Neural cell (in vitro differentiated cells): ENCODE results near the gene CCNI. TPM values are rescaled to one million over a fixed set of nuclear protein-coding genes. Genes with fewer than 3 reads are reported as not detected.

Experiments
- H2AFZ ChIP-seq: fragments of 200-600, 300-800 bp; sonication (generic), shearing (Covaris generic); 2 replicates; pipeline ENCODE4 v1.6.0; 2014; ENCODE audit warnings: low read depth, mild to moderate bottlenecking, antibody characterized with exemption, low read length, moderate library complexity
- H3F3A ChIP-seq: fragments of 200-600 bp; shearing (Covaris generic); 2 replicates; pipeline ENCODE4 v1.6.1; 2016; ENCODE audit warnings: mild to moderate bottlenecking, moderate library complexity, mixed read lengths, antibody characterized with exemption, low read length; ENCODE audit not compliant: insufficient read depth, poor library complexity, severe bottlenecking
- H3K27ac ChIP-seq: fragments of 200-600, 300-800 bp; sonication (generic), shearing (Covaris generic); 2 replicates; pipeline ENCODE4 v1.5.1; 2014; ENCODE audit warnings: mild to moderate bottlenecking, low read length, moderate library complexity
- H3K27me3 ChIP-seq: fragments of 300-800, 200-600 bp; sonication (generic), shearing (Covaris generic); 2 replicates; pipeline ENCODE4 v1.6.0; 2014; ENCODE audit warnings: mild to moderate bottlenecking, low read depth, low read length, moderate library complexity; ENCODE audit not compliant: insufficient read depth
- H3K36me3 ChIP-seq: fragments of 300-800, 200-600 bp; sonication (generic), shearing (Covaris generic); 2 replicates; pipeline ENCODE4 v1.5.1; 2014; ENCODE audit warnings: mild to moderate bottlenecking, antibody characterized with exemption, low read length, moderate library complexity; ENCODE audit not compliant: insufficient read depth
- H3K4me2 ChIP-seq: fragments of 300-800, 200-600 bp; sonication (generic), shearing (Covaris generic); 2 replicates; pipeline ENCODE4 v1.6.0; 2014; ENCODE audit warnings: mild to moderate bottlenecking, low read length
- H3K4me3 ChIP-seq: fragments of 300-800, 200-600 bp; sonication (generic), shearing (Covaris generic); 2 replicates; pipeline ENCODE4 v1.5.1; 2014; ENCODE audit warnings: mild to moderate bottlenecking, low read length, moderate library complexity
- H3K79me2 ChIP-seq: fragments of 200-600 bp; shearing (Covaris generic); replicated peaks from 2 replicates; pipeline ENCODE4 v1.6.0; 2014; ENCODE audit warnings: mild to moderate bottlenecking, low read length, moderate library complexity; ENCODE audit not compliant: insufficient read depth
- H3K9ac ChIP-seq: fragments of 300-800, 200-600 bp; sonication (generic), shearing (Covaris generic); 2 replicates; pipeline ENCODE4 v1.6.1; 2016; ENCODE audit warnings: mild to moderate bottlenecking, low read length, mixed read lengths
- H3K9me2 ChIP-seq: fragments of 200-600 bp; shearing (Covaris generic); 2 replicates; pipeline ENCODE4 v1.6.1; 2016; ENCODE audit warnings: mild to moderate bottlenecking, low read length, mixed read lengths; ENCODE audit not compliant: insufficient read depth
- H3K9me3 ChIP-seq: fragments of 200-600, 300-800 bp; sonication (generic), shearing (Covaris generic); 2 replicates; pipeline ENCODE4 v1.6.1; 2016; ENCODE audit warnings: mild to moderate bottlenecking, mixed run types, low read length, moderate library complexity, mixed read lengths
- H4K20me1 ChIP-seq: fragments of 200-600 bp; shearing (Covaris generic); 2 replicates; pipeline ENCODE4 v1.6.1; 2016; ENCODE audit warnings: mild to moderate bottlenecking, mixed run types; ENCODE audit not compliant: insufficient read depth
- EP300 ChIP-seq: fragments of 450-650 bp; conservative IDR thresholded peaks from 2 replicates; pipeline ENCODE4 v1.6.1; 2014; ENCODE audit warnings: antibody characterized with exemption, mild to moderate bottlenecking, moderate library complexity; ENCODE audit not compliant: poor library complexity, severe bottlenecking
- EZH2 ChIP-seq: fragments of 200-600, 300-800 bp; shearing (Covaris generic), sonication (generic); IDR thresholded peaks from 2 replicates; pipeline ENCODE4 v1.6.1; 2014; ENCODE audit warnings: antibody characterized with exemption, low read length, borderline replicate concordance, mild to moderate bottlenecking; ENCODE audit not compliant: insufficient read depth, poor library complexity, severe bottlenecking
- MXI1 ChIP-seq: fragments of 450-650 bp; conservative IDR thresholded peaks from 2 replicates; pipeline ENCODE4 v1.6.1; 2014; ENCODE audit warnings: antibody characterized with exemption, mild to moderate bottlenecking; ENCODE audit not compliant: poor library complexity, severe bottlenecking
- POLR2AphosphoS5 ChIP-seq: IDR thresholded peaks from 2 replicates; pipeline ENCODE4 v1.6.1; 2012
- RAD21 ChIP-seq: fragments of 450-650 bp; conservative IDR thresholded peaks from 2 replicates; pipeline ENCODE4 v1.6.1; 2014; ENCODE audit warnings: antibody characterized with exemption, mild to moderate bottlenecking, moderate library complexity
- REST ChIP-seq: IDR thresholded peaks from 2 replicates; pipeline ENCODE4 v1.6.1; 2012; ENCODE audit warnings: borderline replicate concordance
- SMC3 ChIP-seq: fragments of 450-650 bp; conservative IDR thresholded peaks from 2 replicates; pipeline ENCODE4 v1.6.1; 2014; ENCODE audit warnings: antibody characterized with exemption, mild to moderate bottlenecking, moderate library complexity; ENCODE audit not compliant: poor library complexity
- TAF1 ChIP-seq: IDR thresholded peaks from 2 replicates; pipeline ENCODE4 v1.6.1; 2012; ENCODE audit warnings: low read depth
- polyA plus RNA-seq: library from polyadenylated mRNA; depleted of rRNA; stranded (reverse); fragments of >200 nt; gene quantifications from 2 replicates; pipeline ENCODE4 v1.2.3, GENCODE V29; 2014
- TF ChIP-seq, protein P1 (sequence below): fragments of 450-650 bp; IDR thresholded peaks from 2 replicates; pipeline ENCODE4 v1.5.1; 2014; ENCODE audit warnings: antibody characterized with exemption, mild to moderate bottlenecking, moderate library complexity; ENCODE audit not compliant: poor library complexity, severe bottlenecking

Gene CCNI
- polyA plus RNA-seq, 1 donor from 2014 or later: 129 TPM

DNA sequence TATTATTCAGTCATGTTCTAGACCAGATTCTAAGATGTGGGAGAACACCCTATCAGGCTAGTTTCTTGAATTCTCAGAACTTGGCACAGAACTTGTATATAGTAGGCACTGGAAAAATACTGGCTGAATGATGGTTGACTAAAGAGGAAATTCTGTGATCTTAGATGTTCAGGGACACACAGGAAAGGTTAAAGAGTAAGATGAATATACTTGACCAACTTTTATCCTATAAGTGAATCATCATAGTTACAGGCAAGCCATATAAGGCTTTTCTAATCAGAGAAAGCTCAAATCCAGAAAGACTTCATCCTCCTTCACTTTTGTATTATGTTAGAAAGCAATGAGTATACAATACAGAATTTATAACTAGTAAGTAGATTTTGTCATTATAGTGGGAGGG, 72.4 kb downstream of the CCNI start:
- Histone ChIP-seq H3K4me3 (no peak overlapping the region), H3K27me3 (no peaks in the 10 kb centered on the region), H3K9me3 (no peaks in the 10 kb centered on the region), H3K9me2 (no peaks in the 10 kb centered on the region), H3K36me3 (peaks cover 22% of the 10 kb centered on the region), H2AFZ (no peak overlapping the region), H3K9ac (no peak overlapping the region), H3K4me2 (no peak overlapping the region), H3K27ac (no peak overlapping the region), H3F3A (no peaks in the 10 kb centered on the region), H3K79me2 (peaks cover 8% of the 10 kb centered on the region), H4K20me1 (no peaks in the 10 kb centered on the region)
- TF ChIP-seq MXI1 (no peak), POLR2AphosphoS5 (no peak), EZH2 (no peak), REST (no peak), EP300 (no peak)
- TF ChIP-seq, protein P1, sequence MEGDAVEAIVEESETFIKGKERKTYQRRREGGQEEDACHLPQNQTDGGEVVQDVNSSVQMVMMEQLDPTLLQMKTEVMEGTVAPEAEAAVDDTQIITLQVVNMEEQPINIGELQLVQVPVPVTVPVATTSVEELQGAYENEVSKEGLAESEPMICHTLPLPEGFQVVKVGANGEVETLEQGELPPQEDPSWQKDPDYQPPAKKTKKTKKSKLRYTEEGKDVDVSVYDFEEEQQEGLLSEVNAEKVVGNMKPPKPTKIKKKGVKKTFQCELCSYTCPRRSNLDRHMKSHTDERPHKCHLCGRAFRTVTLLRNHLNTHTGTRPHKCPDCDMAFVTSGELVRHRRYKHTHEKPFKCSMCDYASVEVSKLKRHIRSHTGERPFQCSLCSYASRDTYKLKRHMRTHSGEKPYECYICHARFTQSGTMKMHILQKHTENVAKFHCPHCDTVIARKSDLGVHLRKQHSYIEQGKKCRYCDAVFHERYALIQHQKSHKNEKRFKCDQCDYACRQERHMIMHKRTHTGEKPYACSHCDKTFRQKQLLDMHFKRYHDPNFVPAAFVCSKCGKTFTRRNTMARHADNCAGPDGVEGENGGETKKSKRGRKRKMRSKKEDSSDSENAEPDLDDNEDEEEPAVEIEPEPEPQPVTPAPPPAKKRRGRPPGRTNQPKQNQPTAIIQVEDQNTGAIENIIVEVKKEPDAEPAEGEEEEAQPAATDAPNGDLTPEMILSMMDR: no peak

DNA sequence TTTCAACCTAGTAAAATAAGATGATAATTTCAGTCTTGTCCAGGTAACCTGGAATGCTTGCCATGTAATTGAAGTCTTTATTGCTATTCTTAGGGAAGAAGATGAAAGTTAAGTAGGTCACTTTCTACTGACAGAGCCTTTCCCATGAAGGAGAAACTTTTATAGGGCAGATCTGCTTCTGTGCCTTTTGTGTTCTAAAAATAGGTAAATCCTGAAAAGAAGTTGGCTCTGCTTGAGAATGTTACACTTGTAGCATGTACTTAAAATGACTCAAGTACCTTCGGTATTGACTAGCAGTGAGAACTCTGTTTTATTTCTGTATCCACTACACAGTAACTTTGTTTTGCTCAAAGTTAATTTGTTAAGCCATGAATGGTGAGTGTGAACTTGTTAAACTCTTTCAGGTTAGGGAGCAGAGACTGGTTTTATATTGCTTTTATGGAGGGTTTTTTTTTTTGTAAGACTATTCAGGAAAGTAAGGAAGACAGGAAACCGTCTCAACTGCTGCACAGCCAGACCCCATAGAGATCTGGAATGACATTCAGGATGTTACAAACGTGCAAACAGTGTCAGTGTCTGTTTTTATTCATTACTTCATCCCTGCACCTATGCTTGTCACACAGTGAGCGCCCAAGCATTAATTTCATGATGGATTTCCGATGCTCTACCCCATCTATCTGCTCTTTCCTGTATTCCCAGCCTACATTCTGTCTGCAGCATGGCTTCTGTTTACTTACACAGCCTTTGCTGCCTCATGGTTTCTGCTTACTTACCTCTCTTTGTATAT, 73.3 kb downstream of the CCNI start:
- TF ChIP-seq RAD21 (no peak), TAF1 (no peak), SMC3 (no peak), REST (no peak), EZH2 (no peak), MXI1 (no peak), POLR2AphosphoS5 (no peak), EP300 (no peak)
- TF ChIP-seq, protein P1: no peak
- H3K9me3 ChIP-seq: no peaks in the 10 kb centered on the region
- no peak overlapping the region for H2AFZ ChIP-seq
- H3K4me3 ChIP-seq: no peak overlapping the region
- peaks cover 8% of the 10 kb centered on the region for H3K79me2 ChIP-seq
- H3K4me2 ChIP-seq: no peak overlapping the region
- H3K9me2 ChIP-seq: no peaks in the 10 kb centered on the region
- no peaks in the 10 kb centered on the region for H3K27me3 ChIP-seq
- H4K20me1 ChIP-seq: no peaks in the 10 kb centered on the region
- H3K9ac ChIP-seq: no peak overlapping the region
- peaks cover 14% of the 10 kb centered on the region for H3K36me3 ChIP-seq
- H3F3A ChIP-seq: no peaks in the 10 kb centered on the region
- H3K27ac ChIP-seq: no peak overlapping the region
